ENCODE data around the gene RASAL2. TPM values are rescaled to one million over a fixed set of nuclear protein-coding genes. Genes with fewer than 3 reads are reported as not detected.

The RASAL2 gene
- total and polyA plus RNA-seq, 2 donors (not counting 1 experiment from before 2014, with no cell fraction given): 0.12 TPM; not detected in 1

- no peak for ATAC-seq (ENCODE audit: low read depth)
- H3K27me3 Mint-ChIP-seq: peaks cover 18% of the 10 kb centered on the region
- POLR2A ChIA-PET: no interaction called here
Observed at GRCh38 chr1:178438432-178438831, 344.5 kb downstream of the RASAL2 start.

GRCh38 chr1:178442925-178443324, 349.0 kb downstream of the RASAL2 start:
- Histone ChIP-seq H2AFZ (ENCODE audit: insufficient read depth, low read depth, low read length, poor library complexity, severe bottlenecking) (no peak overlapping the region), H3K27me3 (replicated peaks in 1 of 4; ENCODE audit: control extremely low read depth in 1 of 4, control insufficient read depth in 3 of 4, insufficient read depth in 4 of 4, low read length in 3 of 4) (no peaks in the 10 kb centered on the region), H3K27ac (ENCODE audit: low read length in 2 of 2) (no peak overlapping the region), H4K20me1 (ENCODE audit: control insufficient read depth, insufficient read depth, low read length, poor library complexity, severe bottlenecking) (no peaks in the 10 kb centered on the region), H3K36me3 (replicated peaks in 1 of 2; ENCODE audit: control extremely low read depth in 1 of 2, control insufficient read depth in 1 of 2, extremely low read depth in 1 of 2, insufficient read depth in 2 of 2, low read length in 1 of 2) (no peaks in the 10 kb centered on the region), H3K4me1 (ENCODE audit: control insufficient read depth in 2 of 2, insufficient read depth in 2 of 2, low read length in 2 of 2) (no peaks in the 10 kb centered on the region), H3K9me3 (ENCODE audit: control extremely low read depth in 1 of 3, control insufficient read depth in 2 of 3, insufficient read depth in 1 of 3, low read length in 2 of 3) (no peaks in the 10 kb centered on the region), H3K79me2 (ENCODE audit: control insufficient read depth, insufficient read depth, low read length) (no peaks in the 10 kb centered on the region), H3K9ac (ENCODE audit: low read length) (no peak overlapping the region), H3K4me2 (replicated peaks; ENCODE audit: low read depth, low read length, poor library complexity, severe bottlenecking) (no peak overlapping the region), H3K4me3 (ENCODE audit: control extremely low read depth in 1 of 5, extremely low read depth in 1 of 5, insufficient read depth in 1 of 5, low read depth in 2 of 5, low read length in 4 of 5) (no peak overlapping the region)
- no CpG with 5 or more reads among the region's 3 CpGs for WGBS (ENCODE audit: insufficient coverage)
- H3K9me3 Mint-ChIP-seq (ENCODE audit: insufficient read depth): no peaks in the 10 kb centered on the region
- intact Hi-C loops (cut with micrococcal nuclease): no loop called here
- ChIA-PET POLR2A (no interaction called here), CTCF (no interaction called here)
- DNase-seq (no peak), ATAC-seq (ENCODE audit: low read depth) (no peak)
- H3K4me3 Mint-ChIP-seq: no peak overlapping the region
- TF ChIP-seq EZH2 (IDR thresholded peaks at IDR 0.05; ENCODE audit: borderline replicate concordance, insufficient read depth, low read depth, low read length, poor library complexity, severe bottlenecking) (no peak), CTCF (IDR thresholded peaks at IDR 0.05) (no peak)
- no peak overlapping the region for H3K27ac Mint-ChIP-seq
- peaks cover 24% of the 10 kb centered on the region for H3K27me3 Mint-ChIP-seq
- H3K4me1 Mint-ChIP-seq: no peaks in the 10 kb centered on the region

More at GRCh38 chr1:178438432-178438831, 344.5 kb downstream of the RASAL2 start:
- H3K27me3 ChIP-seq (replicated peaks in 1 of 4; ENCODE audit: control extremely low read depth in 1 of 4, control insufficient read depth in 3 of 4, insufficient read depth in 4 of 4, low read length in 3 of 4): no peaks in the 10 kb centered on the region
- no peaks in the 10 kb centered on the region for H3K4me1 ChIP-seq (ENCODE audit: control insufficient read depth in 2 of 2, insufficient read depth in 2 of 2, low read length in 2 of 2)
- no peak overlapping the region for H3K4me2 ChIP-seq (replicated peaks; ENCODE audit: low read depth, low read length, poor library complexity, severe bottlenecking)
- H3K9ac ChIP-seq (ENCODE audit: low read length): no peak overlapping the region
- WGBS (ENCODE audit: insufficient coverage): no CpG with 5 or more reads among the region's 2 CpGs
- no peak overlapping the region for H3K4me3 ChIP-seq (ENCODE audit: control extremely low read depth in 1 of 5, extremely low read depth in 1 of 5, insufficient read depth in 1 of 5, low read depth in 2 of 5, low read length in 4 of 5)
- DNase-seq: no peak
- no peak overlapping the region for H3K27ac ChIP-seq (ENCODE audit: low read length in 2 of 2)
- TF ChIP-seq EZH2 (IDR thresholded peaks at IDR 0.05; ENCODE audit: borderline replicate concordance, insufficient read depth, low read depth, low read length, poor library complexity, severe bottlenecking) (no peak), CTCF (IDR thresholded peaks at IDR 0.05) (no peak)
- intact Hi-C loops (cut with micrococcal nuclease): no loop called here
- H3K9me3 ChIP-seq (ENCODE audit: control extremely low read depth in 1 of 3, control insufficient read depth in 2 of 3, insufficient read depth in 1 of 3, low read length in 2 of 3): no peaks in the 10 kb centered on the region
- Mint-ChIP-seq H3K4me3 (no peak overlapping the region), H3K4me1 (no peaks in the 10 kb centered on the region), H3K27ac (no peak overlapping the region), H3K9me3 (ENCODE audit: insufficient read depth) (no peaks in the 10 kb centered on the region)
- no peaks in the 10 kb centered on the region for H3K36me3 ChIP-seq (replicated peaks in 1 of 2; ENCODE audit: control extremely low read depth in 1 of 2, control insufficient read depth in 1 of 2, extremely low read depth in 1 of 2, insufficient read depth in 2 of 2, low read length in 1 of 2)
- no peak overlapping the region for H2AFZ ChIP-seq (ENCODE audit: insufficient read depth, low read depth, low read length, poor library complexity, severe bottlenecking)
- no peaks in the 10 kb centered on the region for H3K79me2 ChIP-seq (ENCODE audit: control insufficient read depth, insufficient read depth, low read length)
- CTCF ChIA-PET: no interaction called here
- no peaks in the 10 kb centered on the region for H4K20me1 ChIP-seq (ENCODE audit: control insufficient read depth, insufficient read depth, low read length, poor library complexity, severe bottlenecking)
